GM19023 (cell line): ENCODE results near the gene HOXA13.

ENCODE experiments used
- ATAC-seq: cut with Tn5 transposase; IDR thresholded peaks from one replicate; pipeline ENCODE4 v1.9.1; 2021; ENCODE audit warnings: mild to moderate bottlenecking, moderate library complexity; ENCODE audit not compliant: unreplicated experiment

The HOXA13 gene

GRCh38 chr7:27171637-27172314, 28.1 kb downstream of the HOXA13 start:
- ATAC-seq, result no peak

- no peak for ATAC-seq
These were observed 28.6 kb downstream of the HOXA13 start for GRCh38 chr7:27171325-27171636.

- no peak for ATAC-seq
These were observed 29.2 kb downstream of the HOXA13 start for GRCh38 chr7:27170426-27171324.

- ATAC-seq, result no peak
These were observed 30.0 kb downstream of the HOXA13 start for GRCh38 chr7:27169658-27170425.

GRCh38 chr7:27168265-27168947, 31.5 kb downstream of the HOXA13 start:
- ATAC-seq, result no peak

- no peak for ATAC-seq
These were observed 32.0 kb downstream of the HOXA13 start for GRCh38 chr7:27167916-27168264.

GRCh38 chr7:27166531-27167505, 33.1 kb downstream of the HOXA13 start:
- no peak for ATAC-seq

GRCh38 chr7:27165996-27166530, 33.8 kb downstream of the HOXA13 start:
- ATAC-seq, result no peak

- ATAC-seq, result no peak
These were observed 34.5 kb downstream of the HOXA13 start, which contains the start of gene HOXA9 for GRCh38 chr7:27165089-27165995. HOXA9 (minus strand) TSS chr7:27165537; CDS start chr7:27165457, 80 bp downstream.

- ATAC-seq, result no peak
These were observed 35.4 kb downstream of the HOXA13 start for GRCh38 chr7:27164367-27165088.

- ATAC-seq, result no peak
These were observed 35.9 kb downstream of the HOXA13 start for GRCh38 chr7:27164045-27164366.

- ATAC-seq, result no peak
These were observed 36.4 kb downstream of the HOXA13 start for GRCh38 chr7:27163288-27164044.

- no peak for ATAC-seq
These were observed 37.2 kb downstream of the HOXA13 start for GRCh38 chr7:27162561-27163287.

GRCh38 chr7:27161721-27162560, 38.0 kb downstream of the HOXA13 start:
- ATAC-seq, result no peak

- no peak for ATAC-seq
These were observed 38.6 kb downstream of the HOXA13 start for GRCh38 chr7:27161214-27161720.
